GM19099 (cell line): ENCODE results near the gene ELL.

Experiments
- POLR2A ChIP-seq: IDR thresholded peaks from 3 replicates; pipeline ENCODE4 v1.6.1; 2011; ENCODE audit warnings: low read depth; ENCODE audit not compliant: insufficient read length; ENCODE audit errors: extremely low read depth

ELL gene

DNA sequence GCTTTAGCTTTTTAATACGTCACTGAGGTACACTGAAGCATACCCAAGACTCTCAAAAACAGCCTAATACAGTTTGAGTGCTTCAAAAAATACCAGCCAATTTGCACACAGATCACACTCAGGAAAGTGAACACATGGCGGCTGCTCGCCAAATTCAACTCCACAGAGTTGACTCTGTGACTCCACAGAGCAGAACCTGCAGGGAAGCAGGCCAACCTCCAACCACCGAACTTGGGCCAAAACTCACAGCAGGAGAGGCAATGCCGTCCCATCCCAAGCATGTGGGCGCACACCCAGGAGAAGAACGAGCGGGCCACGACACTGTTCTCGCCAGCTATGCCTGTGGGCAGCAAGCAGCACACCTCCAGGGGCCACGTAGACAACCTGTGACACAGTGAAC is 21.1 kb downstream of the ELL start:
- TF ChIP-seq POLR2A = no peak

DNA sequence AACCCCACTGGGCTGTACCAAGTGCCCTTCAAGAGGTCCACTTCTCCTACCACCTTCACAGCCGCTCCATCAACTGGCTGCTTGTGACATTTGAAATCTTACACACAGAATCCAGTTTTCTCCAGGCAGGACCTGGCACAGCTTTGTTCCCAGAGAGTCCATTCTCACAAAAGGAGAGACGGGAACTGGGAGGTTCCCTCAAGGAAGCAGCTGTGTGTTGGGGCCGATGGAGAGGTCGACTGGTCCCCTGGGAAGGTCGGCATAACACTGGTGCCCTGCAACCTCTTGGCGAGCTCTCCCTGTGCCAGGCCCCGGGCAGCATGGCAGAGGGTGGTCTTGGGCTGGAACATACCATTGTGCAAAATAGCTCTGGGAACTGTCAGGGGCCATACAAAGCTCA is 21.5 kb downstream of the ELL start:
- TF ChIP-seq POLR2A = no peak

DNA sequence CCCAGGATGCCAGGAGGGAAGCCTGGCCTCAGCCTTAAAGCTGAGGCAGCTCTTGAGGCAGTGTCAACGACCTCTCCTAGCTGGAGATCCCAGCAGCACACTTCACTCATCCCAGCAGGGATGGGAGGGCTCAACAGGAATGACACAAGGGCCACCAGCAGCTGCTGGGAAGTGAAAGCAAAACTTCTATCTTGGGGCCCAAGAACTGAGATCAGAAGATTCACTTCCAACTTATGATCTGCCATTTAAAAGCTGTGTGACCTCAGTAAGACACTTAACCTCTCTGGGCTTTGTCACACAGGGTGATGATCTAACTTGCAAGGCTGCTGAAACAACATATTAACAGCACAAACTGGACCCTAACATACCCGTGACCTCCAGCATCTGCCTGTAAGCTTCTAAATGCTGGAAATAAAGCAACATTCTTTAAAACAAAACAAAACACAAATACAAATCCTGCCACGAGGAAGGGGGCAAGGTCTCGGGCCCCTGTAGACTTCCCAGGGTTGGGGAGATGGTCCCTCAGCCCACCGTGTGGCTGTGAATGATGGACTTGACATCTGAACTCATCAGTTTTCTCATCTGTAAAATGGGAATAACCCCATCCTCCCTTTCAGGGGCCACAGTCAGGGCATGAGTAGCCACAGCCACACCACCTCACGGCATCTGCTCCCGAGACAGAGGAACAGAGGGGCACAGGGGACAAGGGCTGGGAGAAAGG is 22.7 kb downstream of the ELL start:
- TF ChIP-seq POLR2A = no peak

DNA sequence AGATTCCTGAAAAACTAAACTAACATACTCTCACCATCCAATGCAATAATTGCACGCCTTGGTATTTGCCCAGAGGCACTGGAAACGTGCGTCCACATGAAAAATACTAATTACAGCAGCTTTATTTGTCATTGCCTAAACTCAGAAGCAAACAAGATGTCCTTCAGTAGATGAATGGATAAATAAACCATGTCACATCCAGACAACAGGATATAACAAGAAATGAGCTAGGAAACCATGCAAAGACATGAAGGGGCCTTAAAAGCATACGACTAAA is 25.0 kb downstream of the ELL start:
- TF ChIP-seq POLR2A = no peak

DNA sequence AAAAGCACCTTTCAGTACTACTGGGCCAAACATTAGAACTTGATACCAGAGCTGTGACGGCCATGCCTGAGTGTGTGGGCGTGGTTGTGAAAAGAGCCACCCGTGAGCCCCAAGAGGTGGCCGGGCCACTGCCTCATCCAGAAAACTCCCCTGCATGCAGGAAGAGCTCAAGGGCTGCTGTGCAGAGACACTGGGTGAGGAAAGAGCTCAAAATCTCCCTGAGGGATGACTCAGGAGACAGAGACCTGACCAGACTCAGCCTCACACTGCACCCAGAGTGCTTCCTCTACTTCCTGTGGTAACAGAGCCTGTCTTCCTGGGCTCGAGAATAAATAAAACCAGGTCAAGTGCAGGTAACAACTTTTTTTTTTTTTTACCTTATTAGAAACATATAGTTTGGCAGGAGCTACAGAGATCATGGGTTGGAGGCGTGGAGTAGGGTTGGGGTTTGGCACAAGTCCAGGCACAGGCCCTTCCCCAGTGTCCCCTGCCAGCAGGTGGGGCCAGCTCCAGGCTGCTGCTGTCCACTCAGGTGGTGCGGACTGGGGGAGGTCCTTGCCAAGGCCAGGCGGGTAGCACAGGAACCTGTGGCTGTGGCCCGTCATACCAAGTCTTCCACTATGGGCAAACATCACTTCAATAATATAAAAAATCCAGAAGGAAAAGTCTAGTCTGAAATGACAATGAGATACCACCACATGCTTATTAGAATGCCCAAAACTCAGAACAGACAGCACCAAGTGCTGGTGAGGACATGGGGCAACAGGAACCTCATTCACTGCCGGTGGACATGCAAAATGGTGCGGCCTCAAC is 25.5 kb downstream of the ELL start:
- TF ChIP-seq POLR2A = no peak

DNA sequence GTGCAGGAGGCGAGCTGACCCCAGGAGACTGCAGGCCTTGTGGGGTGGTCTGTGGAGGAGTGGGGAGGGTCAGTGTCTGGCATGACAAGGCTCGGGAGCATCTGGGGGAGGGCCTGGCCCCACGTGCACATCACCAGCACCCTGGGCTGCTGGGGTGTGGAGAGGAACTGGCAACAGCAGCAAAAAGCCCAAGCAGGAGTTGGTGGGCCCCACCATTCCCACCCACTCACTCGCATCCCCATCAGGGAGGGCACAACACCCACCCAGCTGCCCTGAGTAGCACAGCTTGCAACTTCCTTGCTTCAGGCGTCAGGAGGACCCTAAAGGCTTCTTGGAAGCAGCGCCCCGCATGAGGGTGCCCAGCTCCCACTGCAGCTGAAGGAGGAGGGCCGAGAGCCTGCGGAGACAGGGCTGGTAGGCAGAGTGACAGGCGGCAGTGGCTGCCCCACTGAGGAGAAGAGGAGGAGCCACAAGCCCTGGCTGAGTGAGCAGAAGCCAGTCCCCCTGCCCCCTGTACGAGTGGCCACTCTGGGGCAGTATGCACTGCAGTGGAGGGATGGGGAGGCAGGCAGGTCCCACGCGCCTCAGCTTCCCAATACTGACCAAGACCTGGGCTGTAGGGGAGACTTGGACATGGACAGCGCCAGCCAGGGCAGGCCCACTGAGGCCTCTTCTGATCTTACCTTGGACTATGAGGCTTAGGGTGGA is 26.5 kb downstream of the ELL start:
- TF ChIP-seq POLR2A = no peak

DNA sequence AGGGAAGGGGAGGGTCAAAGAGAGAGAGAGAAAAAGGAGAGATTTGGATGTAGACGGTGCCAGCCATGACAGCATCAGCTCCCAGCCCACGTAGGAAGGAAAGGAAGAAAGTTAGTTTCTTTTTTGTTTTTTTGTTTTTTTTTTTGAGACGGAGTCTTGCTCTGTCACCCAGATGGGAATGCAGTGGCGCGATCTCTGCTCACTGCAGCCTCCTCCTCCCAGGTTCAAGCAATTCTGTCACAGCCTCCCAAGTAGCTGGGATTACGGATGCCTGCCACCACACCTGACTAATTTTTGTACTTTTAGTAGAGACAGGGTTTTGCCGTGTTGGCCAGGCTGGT is 27.6 kb downstream of the ELL start:
- no peak for TF ChIP-seq POLR2A

DNA sequence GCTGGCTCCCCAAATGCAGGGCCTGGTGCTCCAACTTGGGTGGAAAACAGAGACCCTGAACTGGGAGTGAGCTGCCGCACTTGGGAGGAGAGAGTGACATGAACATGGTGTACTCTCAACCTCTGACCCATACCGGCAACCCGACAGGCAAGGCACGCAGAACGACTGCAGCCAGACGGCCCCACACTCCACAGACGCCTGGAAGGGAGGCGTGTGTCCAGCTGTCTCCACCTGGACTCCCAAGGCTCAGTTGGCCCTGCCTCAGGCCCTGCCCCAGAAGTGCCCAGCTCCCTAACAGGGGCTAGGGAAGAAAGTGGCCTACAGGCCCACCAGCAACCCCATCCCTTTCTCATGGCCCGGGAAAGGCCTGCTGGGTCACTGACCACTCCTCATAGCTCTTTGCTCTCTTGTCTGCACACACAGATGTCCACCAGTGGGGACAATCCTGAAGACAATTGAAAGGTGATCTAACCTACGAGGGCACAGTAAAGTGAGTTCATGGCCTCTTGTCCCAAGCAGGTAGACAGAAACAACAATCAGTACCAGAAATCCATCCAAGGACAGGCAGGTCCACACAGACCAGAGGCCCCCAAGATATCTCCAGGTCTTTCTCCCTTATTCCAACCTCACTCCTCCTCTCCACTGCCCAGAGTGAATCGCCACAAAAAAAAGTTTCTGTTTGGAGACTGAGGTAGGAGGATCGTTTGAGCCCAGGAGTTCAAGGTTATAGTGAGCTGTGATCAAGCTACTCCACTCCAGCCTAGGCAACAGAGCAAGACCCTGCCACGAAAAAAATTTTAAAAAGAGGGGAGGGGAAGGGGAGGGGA is 28.2 kb downstream of the ELL start:
- TF ChIP-seq POLR2A = no peak

DNA sequence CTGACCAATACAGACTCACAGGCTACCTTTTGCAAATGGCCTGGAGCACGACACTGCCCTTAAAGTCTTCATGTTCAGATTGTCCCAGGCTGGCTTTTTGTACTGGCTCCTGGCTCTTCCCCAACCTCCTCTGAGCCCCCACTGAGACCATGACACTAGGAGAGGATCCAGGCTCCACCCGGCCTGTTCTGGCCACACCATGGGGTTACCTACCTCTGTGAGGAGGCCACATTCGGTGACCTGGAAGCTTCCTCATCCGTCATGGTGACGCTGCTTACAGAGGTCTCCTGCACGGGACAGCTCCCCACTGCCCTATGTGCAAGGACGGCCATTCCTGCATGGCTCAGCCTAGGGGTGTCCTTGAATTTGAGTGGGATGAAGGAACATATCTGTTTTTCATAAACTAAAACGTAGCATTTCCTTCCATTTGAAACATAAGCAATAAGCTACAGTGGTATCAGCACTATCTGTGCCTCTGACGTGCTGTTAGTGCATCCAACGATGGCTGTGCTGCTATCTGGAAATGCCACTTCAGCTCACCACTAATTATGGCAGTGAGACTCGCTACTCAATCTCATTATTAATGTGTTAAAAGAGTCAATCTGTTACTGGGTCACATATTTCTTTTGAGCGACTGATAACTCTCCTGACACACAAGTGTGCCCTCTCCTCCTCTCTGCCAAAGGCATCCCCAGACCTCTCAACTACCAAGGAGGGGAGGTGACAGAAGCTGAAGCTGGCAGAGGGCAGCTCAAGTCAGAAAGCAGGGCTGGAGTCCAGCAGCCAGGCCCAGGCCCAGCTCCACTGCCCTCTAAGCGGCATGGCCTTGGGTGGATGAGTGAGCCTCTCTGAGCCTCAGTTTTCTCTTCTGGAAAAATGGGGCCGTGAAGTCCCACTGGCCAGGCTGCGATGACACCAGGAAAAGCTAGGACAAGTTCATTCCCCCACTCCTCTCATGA is 29.6 kb downstream of the ELL start:
- no peak for TF ChIP-seq POLR2A

DNA sequence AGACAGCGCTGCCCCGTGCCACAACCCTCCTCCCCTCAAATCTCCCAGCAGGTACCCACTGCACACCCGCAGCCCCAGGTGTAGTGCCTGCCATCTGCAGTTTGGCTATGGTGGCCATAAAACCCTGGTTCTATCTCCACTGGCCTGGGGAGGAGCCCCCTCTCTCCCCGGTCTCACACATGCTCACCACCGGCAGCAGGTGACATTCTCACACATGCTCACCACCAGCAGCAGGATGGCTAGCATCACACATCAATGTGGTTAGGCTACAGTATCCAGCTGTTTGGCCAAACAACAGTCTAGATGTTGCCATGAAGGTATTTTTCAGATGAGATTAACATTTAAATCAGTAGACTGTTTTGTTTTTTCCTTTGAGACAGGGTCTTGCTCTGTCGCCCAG is 31.1 kb downstream of the ELL start:
- no peak for TF ChIP-seq POLR2A

DNA sequence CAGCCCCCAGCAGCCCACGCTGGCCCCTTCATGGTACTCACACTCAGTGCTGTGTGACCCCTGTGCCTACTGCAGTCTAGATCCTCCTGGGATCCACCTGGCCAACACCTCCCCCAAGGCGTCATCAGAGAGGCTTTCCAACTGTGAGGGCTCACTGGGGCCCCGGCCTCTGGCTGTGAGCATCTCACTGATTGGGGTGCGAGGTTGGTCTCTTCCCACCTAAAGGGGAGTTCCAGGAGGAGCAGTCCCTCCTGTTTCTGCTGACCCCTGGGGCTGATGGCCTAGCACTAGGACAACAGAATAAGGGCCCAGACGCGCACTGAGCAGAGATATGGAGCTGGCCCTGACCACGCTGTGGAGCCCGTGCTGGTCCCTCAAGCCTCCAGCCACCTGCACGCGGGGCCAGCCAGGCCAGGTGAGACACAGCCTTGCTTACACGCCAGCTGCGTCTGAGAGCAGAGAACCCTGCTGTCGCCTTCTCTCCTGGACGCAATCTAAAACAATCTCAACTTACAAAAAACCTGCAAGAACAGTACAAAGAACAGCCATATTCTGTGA is 32.2 kb downstream of the ELL start:
- TF ChIP-seq POLR2A = no peak

DNA sequence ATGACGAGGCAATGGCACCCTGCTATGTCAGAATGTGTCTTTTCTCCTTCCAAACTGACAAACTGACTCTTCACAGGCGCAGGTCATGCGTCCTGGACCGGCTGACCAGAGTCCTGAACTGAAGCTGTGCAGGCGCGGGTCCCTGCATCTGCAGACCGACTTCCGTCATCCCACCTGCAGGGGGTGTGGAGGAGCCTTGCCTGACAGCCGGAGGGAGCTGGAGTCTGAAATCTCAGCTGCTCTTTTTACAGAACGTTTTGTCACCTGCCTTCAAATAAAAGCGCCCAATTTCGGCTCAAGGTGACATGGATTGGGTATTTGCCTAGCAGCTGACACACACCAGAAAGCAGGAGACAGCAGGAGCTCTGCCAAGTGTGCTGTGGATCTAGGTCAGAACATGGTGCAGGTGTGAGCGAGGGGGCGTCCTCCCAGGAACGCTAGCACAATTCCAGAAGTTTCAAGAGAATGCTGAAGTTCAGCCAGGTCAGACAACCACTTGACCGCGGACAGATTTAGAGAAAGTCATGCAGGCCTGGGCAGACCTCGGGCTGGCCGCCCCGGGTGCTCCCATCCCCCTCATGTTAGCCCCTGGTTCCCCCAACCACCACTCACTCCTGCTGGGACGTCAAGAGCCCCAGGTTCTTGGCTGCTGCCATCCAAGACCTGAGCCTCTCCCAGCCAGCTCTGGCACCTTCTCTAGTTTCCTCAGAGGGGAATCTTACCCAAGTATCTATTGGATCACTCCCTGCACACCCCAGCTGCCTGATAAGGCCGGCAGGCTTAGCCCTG is 32.8 kb downstream of the ELL start:
- no peak for TF ChIP-seq POLR2A

DNA sequence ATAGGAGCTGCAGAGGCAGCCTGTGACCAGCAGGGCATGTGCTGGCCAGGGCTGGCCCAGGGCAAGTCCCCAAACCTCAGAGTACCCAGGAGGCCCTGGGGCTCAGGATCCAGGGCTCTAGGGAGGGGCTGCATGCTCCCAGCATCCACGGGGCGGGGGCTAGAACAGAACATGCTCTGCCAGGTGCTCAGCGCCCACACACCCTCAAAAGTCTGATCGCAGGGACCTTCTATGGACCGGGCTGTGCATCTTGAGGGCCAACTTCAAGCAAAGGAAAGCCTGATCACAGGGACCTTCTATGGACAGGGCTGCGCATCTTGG is 33.5 kb downstream of the ELL start:
- no peak for TF ChIP-seq POLR2A

DNA sequence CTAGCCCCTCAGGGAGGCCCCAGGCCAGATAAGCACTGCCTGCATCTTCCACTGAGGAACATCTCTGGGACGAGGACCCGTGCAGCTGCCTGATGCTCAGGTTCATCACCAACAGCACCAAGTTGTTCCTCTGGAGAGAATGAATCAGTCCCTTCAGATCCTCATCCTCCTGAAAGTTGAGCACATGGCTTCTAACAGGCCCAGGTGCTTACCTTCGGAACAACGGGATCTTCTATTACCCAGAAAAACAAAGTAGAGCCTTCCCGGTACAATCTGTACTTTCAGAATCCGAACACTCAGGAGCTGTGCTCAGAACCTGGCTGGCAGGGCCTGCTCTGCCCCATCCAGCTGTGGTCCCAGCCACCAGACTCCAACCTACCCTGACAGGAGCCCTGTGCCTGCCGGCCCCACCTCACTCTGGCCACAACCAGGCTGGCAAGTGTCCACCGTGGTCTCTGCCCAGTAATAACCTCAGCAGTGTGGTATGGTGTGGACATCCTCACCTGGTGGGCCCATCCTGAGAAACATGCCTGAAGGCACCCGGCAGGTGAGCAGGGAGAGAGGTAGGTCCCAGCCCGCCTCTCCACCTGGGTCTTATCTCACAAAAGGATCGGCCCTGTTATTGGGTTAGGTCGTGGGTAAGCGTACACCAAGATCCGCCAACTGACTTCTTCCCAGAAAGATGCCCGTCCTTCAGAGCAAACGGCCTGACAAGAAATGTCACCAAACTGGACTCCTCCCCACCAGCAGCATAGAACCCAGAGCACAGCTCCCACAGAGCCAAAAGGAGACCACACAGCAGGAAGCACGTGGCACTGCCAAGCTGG is 34.1 kb downstream of the ELL start:
- no peak for TF ChIP-seq POLR2A
